Epidermal melanocyte (primary cell): ENCODE results near the gene TENT4B.

Experiments
- DNase-seq: peaks from one replicate; pipeline ENCODE4 v3.0.0; 2011; ENCODE audit warnings: low spot score; ENCODE audit not compliant: insufficient read length

The TENT4B gene

DNA sequence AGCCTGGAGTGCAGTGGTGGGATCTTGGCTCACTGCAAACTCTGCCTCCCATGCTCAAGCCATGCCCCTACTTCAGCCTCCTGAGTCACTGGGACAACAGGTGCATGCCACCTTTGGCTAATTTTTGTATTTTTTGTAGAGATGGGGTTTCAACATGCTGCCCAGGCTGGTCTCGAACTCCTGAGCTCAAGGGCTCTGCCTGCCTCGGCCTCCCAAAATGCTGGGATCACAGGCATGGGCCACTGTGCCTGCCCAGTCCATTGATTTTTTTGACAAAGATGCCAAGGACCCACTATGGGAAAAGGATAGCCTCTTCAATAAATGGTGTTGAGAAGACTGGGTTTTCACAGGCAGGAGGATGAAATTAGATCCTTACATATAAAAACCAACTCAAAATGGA is 102.4 kb downstream of the TENT4B start:
- no peak for DNase-seq

DNA sequence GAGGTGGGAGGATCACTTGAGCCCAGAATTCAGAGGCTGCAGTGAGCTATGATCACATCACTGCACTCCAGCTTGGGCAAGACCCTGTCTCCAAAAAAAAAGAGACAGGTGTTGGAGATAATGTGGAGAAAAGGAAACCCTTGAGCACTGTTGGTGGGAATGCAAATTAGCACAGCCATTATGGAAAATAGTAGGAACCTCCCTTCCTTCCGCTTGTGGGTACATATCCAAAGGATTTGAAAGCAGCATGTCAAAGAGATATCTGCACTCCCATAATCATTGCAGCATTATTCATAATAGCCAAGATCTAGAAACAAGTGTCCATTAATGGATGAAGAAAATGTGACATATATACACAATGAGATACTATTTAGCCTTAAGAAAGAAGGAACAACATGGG is 103.5 kb downstream of the TENT4B start:
- no peak for DNase-seq

DNA sequence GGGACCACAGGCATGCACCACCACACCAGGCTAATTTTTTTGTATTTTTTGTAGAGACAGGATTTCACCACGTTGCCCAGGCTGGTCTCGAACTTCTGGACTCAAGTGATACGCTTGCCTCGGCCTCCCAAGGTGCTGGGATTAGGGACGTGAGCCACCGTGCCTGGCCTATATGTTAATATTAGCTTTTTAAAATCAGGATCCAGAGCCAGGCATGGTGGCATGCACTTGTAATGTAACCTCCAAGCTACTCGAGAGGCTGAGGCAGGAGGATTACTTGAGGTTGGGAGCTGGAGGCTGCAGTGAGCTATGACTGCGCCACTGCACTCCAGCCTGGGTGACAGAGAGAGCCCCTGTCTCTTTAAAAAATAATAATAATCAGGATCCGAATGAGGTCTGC is 104.8 kb downstream of the TENT4B start:
- no peak for DNase-seq

DNA sequence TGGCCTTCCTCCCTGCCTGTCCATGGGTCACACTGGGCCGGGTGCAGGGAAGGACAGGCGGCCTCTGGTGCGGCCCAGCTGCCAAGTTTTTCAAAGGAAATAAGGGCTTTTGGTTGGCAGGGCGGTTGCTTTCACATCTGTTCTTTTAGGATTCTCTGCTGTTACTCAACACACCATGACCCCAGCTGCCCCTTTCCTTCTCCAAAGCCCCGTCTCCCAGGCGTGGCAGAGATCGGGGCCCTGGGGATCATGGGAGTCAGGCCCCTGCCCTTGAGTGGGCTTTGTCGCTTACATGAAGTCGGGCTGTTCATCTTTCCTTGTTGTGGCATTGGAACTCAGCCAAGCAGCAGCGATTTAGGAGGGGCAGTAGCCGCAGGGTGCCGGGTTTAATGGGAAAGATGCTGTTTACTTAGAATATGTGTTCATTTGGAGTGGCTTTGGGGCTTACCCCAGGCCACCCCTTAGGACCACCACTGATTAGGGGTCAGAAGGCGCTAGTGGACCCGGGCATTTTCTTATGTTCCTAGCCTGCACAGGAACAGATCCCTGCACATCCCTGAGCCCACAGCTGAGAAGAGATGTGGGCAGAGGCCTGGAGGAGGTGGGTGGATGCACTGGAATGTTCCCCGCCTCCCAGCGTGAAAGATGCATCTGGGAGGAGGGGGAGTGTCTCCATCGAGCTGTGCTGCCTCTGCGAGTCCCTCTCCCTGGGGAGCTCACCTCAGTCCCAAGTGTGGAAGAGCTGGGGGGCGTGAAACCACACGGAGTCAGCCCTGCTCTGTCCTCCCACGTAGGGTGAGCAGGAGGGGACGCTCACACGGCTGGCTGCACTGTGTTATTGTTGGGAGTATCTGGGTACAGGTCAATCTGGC is 106.5 kb downstream of the TENT4B start:
- no peak for DNase-seq

DNA sequence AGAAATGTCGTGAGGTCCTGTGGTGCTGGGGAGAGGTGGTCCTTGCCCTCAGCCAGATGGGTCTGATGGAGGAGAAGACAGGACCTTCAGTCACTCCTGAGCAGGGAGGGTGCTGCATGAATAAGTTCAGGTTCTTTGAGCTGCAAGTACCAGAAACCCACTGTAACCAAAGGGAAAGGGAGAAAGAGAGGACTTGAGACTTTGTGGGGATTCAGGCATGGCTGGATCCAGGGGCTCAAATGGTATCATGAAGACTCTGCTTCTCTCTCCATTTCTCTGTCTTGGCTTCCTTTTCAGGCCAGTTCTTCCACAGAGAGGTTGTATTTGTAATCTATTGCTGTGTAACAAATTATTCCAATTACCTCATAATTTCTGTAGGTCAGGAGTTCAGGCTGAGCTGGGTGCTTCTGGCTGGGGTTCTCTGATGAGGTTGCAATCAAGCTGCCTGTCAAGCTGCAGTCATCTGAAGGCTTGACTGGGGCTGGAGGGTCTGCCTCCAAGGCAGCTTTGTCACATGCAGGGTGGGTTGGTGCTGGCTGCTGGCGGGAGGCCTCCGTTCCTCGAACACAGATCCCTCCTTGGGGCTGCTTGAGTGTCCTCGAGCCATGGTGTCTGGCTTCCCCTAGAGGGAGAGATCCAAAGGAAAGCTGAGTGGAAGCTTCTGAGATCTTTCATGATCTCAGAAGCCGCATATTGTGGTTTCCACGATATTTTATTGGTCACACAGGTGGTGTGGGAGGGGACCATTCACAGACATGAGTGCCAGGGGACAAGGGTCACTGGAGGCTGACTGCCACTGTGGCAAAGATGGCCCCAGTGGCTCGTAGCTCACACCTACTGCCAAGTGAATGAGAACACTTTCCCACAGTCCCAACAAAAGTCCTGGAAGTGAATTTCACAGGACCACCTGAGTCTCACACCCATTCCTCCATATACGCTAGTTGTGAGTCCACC is 107.4 kb downstream of the TENT4B start:
- no peak for DNase-seq

GRCh38 chr16:50261160-50261706 is 108.1 kb downstream of the TENT4B start:
- no peak for DNase-seq

DNA sequence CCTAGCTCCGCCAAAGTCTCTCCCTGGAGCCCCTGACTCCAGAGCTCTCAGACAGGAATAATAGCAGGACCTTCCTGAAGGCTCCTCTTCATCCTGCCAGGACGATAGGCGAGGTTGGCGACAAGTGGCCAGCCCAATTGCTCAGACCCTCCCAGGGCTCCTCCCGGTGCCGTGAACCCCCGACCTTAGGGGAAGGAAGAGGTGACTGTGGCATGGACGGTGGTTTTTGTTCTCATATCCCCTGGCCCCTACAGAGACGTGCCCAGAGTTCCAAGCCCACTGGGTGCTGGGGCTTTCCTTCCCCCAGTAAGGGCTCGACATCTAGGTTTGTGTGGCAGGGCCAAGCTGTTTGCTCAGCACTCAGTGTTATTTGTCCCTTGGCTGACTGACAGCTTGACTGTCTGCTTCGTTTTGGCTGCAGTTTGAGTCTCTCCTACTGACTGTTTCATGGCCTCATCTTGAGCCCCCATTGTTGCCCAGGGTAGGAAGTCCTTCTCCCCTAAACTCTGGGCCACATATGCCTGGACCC is 108.7 kb downstream of the TENT4B start:
- DNase-seq = no peak

- no peak for DNase-seq
Observed at GRCh38 chr16:50263060-50263909, 110.2 kb downstream of the TENT4B start.

DNA sequence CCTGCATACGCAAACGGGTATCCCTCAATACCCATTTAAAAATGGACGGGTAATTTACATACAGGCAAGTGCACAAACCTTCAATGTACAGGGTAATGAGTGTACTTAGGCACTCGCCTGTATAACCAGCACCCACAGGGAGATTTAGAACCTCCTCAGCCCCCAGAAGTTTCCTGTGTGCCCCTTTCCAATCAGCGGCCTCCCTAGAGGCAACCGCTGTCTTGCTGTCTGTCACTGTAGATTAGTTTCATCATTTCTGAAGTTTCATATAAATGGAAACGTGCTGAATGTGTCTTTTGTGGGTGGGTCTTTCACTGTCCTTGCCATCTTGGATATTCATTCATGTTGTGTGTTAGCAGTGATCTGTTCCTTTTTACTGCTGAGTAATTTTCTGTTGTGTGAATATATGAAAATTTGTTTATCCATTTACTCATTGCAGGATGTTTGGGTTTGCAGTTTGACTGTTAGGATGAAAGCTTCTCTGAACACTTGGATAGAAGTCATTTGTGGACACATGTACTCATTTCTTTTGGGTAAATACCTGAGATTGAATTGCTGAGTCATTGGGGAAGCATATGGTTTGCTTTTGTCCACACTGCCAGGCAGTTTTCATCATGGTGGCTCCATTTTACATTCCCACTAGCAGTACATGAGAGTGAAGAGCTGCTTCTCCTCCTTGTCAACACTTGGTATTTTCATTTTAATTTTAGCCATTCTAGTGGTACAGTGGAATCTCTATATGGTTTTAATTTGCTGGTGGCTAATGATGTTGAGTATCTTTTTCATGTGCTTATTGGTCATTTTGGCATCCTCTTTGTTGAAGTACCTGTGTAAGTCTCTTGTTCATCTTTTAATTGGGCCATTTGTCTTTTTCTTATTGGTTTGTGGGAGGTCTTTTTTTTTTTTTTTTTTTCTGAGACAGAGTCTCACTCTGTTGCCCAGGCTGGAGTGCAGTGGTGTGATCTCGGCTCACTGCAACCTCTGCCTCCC is 111.1 kb downstream of the TENT4B start:
- no peak for DNase-seq

GRCh38 chr16:50265260-50265659 is 112.2 kb downstream of the TENT4B start:
- DNase-seq = no peak

DNA sequence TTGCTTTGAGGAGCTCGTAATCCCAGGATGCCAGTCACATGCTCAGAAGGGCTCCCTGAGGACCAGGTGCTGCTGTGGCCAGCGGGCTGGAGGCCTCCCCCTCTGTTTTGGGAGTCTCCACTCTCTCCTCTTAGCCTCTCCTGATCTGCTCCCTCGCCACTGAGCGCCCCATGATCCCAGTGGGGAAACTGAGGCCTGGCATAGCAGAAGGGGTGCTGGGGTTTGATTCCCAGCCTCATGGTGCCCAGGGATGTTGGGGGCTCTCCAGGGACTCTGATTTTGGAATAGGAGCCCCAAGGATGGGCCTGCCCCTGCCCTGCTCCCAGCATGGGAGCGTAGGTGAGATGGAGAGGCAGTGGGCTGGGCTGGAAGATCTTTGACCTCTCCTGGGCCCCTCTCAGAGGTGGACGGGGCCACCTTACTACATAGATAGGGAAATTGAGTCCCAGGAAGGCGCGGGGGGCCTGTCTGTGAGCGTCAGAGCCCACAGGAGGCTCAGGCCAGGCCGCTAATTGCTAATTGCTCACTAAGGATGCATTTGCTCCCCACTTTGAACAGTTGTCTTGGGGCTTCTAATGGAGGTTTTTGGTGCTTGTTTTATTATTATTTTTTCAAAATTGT is 112.7 kb downstream of the TENT4B start:
- no peak for DNase-seq

- DNase-seq = no peak
Observed at GRCh38 chr16:50266337-50267091, 113.4 kb downstream of the TENT4B start, which contains the start of gene ADCY7. Gene ADCY7 (plus strand): TSS chr16:50266551. CDS start chr16:50288180, 21,629 bp downstream.

DNA sequence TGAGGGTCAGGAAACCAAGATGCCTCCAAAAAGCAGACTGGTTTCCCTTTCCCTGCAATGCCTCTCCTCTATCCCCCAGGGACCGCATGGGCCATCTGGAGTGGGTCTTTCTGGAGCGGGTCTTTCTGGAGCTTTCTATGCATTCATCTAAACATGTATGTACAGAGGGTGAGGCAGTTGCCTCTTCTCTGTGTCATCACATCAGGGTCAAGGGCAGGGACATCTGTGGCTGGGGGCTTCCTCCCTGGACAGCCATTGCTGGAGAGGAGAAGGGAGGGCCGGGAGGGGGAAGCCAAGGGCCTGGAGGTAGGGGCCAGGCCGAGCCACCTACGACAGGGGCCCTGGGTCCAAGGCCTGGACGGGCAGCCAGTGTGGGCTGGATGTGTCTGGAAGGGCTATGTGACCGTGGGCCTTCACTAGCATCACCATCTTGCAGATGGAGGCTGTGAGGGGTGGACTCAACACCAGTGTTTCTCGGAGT is 114.1 kb downstream of the TENT4B start:
- DNase-seq = no peak

DNA sequence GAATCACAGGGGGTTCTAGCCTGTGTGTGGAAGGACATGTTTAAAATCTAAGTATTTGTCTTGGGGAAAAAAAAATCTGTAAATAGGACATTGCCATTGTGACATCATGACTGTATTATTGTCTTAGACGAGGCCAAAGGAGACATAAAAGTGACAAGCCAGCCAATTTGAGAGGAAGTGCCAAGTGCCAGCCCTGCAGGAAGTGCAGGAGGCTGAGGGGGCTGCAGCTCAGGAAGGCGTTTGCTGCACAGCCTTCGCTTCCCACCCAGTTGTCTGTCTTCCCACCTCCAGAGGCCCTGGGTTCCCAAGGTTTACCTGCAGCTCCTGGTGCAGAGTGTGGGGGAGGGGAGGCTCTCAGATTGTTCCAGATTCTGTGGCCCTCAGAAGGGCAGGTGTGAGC is 114.5 kb downstream of the TENT4B start:
- no peak for DNase-seq

- DNase-seq = no peak
Observed at GRCh38 chr16:50268352-50268751, 115.2 kb downstream of the TENT4B start.

DNA sequence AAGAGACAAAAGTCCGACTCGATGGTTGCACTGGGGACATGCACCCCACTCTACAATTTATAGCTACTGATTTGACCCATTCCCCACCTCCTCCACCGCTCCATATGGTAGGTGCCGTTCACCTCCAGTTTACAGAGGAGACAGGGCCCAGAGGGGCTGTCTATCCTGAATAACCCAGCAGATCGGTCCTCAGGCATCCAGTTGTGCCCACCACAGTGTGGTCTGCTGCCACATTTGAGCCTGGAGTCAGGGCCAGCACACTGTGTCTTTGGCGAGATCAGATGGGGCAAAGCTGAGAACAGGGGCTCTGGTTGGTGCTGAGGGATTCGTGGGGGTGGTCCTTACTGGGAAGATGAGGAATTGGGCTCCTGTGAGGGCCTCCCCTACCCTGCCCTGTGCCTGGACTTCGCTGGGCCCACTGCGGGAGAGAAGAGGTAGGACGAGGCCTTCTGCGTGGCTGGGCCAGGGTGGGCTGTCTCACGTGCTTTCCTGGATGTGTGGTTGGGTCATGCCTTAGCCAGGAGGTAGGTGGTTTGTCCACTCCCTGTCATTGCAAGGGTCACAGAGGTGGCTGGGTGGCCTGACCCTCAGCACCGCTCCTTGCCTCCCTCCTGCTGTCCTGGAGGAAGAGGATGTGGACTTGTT is 116.1 kb downstream of the TENT4B start:
- no peak for DNase-seq

DNA sequence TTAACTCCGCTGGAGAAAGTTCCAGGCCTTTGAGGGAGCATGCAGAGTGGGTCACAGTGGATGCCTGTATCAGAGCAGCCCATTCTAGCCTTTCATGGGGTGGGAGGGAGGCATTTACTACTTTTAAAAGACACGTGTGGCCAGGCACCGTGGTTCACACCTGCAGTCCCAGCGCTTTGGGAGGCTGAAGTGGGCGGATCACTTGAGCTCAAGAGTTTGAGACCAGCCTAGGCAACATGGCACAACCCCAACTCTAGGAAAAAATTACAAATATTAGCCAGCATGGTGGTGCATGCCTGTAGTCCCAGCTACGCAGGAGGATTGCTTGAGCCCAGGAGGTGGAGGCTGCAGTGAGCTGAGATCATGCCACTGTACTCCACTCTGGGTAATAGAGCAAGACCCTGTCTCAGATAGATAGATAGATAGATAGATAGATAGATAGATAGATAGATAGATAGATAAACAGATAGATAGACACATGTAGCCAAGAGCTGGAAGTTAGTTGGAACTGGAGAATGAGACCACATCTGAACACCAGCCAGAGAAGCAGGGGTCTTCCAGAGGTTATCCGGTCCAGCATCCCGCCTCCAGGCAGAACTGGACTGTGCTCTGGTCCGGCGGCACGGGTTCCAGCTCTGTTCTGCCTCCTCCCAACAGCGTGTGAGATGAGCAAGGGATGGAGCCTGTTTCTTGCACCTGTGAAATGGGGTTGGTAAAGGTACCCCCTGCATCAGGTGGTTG is 116.8 kb downstream of the TENT4B start:
- no peak for DNase-seq
